ENCODE results near the gene SLC48A1.

SLC48A1 gene
- long read RNA-seq, transcript SLC48A1-208 (3 exons, 1,070 nt): minor isoform, 13 of 144 reads
- long read RNA-seq, transcript SLC48A1-201 (3 exons, 3,010 nt): major isoform, 121 of 144 reads
- long read RNA-seq, partial matches to known transcripts: 0 of 144 reads
- long read RNA-seq, other reads (novel, unspliced or antisense): 10 of 144 reads

- H3K27me3 ChIP-seq (ENCODE audit: insufficient read depth, poor library complexity, severe bottlenecking): no peaks in the 10 kb centered on the region
- no peak for TF ChIP-seq CTCF (IDR thresholded peaks at IDR 0.05; ENCODE audit: insufficient read depth, low read length)
- TF ChIP-seq, protein P1, sequence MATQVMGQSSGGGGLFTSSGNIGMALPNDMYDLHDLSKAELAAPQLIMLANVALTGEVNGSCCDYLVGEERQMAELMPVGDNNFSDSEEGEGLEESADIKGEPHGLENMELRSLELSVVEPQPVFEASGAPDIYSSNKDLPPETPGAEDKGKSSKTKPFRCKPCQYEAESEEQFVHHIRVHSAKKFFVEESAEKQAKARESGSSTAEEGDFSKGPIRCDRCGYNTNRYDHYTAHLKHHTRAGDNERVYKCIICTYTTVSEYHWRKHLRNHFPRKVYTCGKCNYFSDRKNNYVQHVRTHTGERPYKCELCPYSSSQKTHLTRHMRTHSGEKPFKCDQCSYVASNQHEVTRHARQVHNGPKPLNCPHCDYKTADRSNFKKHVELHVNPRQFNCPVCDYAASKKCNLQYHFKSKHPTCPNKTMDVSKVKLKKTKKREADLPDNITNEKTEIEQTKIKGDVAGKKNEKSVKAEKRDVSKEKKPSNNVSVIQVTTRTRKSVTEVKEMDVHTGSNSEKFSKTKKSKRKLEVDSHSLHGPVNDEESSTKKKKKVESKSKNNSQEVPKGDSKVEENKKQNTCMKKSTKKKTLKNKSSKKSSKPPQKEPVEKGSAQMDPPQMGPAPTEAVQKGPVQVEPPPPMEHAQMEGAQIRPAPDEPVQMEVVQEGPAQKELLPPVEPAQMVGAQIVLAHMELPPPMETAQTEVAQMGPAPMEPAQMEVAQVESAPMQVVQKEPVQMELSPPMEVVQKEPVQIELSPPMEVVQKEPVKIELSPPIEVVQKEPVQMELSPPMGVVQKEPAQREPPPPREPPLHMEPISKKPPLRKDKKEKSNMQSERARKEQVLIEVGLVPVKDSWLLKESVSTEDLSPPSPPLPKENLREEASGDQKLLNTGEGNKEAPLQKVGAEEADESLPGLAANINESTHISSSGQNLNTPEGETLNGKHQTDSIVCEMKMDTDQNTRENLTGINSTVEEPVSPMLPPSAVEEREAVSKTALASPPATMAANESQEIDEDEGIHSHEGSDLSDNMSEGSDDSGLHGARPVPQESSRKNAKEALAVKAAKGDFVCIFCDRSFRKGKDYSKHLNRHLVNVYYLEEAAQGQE (IDR thresholded peaks at IDR 0.05; ENCODE audit: insufficient replicate concordance, low read depth): no peak
- TF ChIP-seq POLR2AphosphoS5 (IDR thresholded peaks at IDR 0.05; ENCODE audit: low read depth): no peak
- TF ChIP-seq SPI1 (IDR thresholded peaks at IDR 0.05; ENCODE audit: borderline replicate concordance, low read depth): no peak
- TF ChIP-seq GABPA (IDR thresholded peaks at IDR 0.05; ENCODE audit: low read depth): no peak
- H3K27ac ChIP-seq (replicated peaks): peak within 1 kb of the TSS; percentile 47
- H3K4me3 ChIP-seq (replicated peaks; ENCODE audit: insufficient read depth, low read length): peak within 1 kb of the TSS; percentile 68
- DNase-seq (ENCODE audit: low read depth in 1 of 2, low spot score in 1 of 2): peak in 1 of 2 experiments; percentile 65
Observed at GRCh38 chr12:47773062-47773857, at the start of gene SLC48A1. Gene SLC48A1, plus strand, starts transcription at chr12:47773238. Its CDS starts 67 bp downstream, at chr12:47773305.

DNA sequence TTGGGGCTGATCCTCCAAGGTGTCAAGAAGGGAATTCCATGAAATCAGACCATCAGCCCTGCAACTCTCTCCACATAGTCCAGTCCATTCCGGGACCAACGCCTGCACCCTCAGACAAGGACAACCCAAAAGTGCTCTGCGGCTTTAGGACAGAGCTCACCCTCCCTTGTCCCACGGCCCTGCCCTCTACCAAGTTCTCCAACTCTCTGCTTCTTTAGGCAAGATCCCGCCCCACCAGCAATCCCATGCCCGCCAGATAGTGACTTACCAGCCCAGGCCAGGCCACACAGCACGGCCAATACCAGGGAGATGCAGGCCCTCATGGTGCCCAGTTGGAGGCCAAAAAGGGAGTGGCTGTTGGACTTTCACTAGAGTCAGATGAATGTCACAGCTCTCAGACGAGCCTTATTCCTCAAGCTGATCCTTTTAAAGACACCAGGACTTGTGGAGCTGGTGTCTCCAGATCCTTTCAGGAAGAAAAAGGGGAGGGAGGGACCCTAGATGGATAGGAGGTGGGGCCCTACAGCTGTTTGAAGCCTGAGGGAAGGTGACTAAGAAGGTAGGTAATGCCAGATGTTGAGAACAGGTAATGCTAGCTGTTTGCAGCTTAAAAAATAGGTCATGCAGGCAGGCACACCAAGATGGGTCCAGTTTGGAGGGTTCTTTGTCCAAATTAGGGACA lies 47.8 kb upstream of the SLC48A1 start, which contains the start of gene ENDOU:
Gene ENDOU (minus strand): TSS at position 400 of the 682 bp plus-strand sequence. CDS start 77 bp downstream, at position 323.
- TF ChIP-seq, protein P1 (IDR thresholded peaks at IDR 0.05; ENCODE audit: insufficient replicate concordance, low read depth): no peak
- no peak for TF ChIP-seq GABPA (IDR thresholded peaks at IDR 0.05; ENCODE audit: low read depth)
- H3K27ac ChIP-seq (replicated peaks): no peak within 1 kb of the TSS
- no peak for DNase-seq (ENCODE audit: low read depth in 1 of 2, low spot score in 1 of 2)
- H3K4me3 ChIP-seq (replicated peaks; ENCODE audit: insufficient read depth, low read length): no peak within 1 kb of the TSS
- no peaks in the 10 kb centered on the region for H3K27me3 ChIP-seq (ENCODE audit: insufficient read depth, poor library complexity, severe bottlenecking)

- no peak for DNase-seq (ENCODE audit: low read depth in 1 of 2, low spot score in 1 of 2)
- TF ChIP-seq, protein P1 (IDR thresholded peaks at IDR 0.05; ENCODE audit: insufficient replicate concordance, low read depth): no peak
- TF ChIP-seq CTCF (IDR thresholded peaks at IDR 0.05; ENCODE audit: insufficient read depth, low read length) (no peak), POLR2AphosphoS5 (IDR thresholded peaks at IDR 0.05; ENCODE audit: low read depth) (no peak), GABPA (IDR thresholded peaks at IDR 0.05; ENCODE audit: low read depth) (no peak), SPI1 (IDR thresholded peaks at IDR 0.05; ENCODE audit: borderline replicate concordance, low read depth) (no peak)
- Histone ChIP-seq H3K4me3 (replicated peaks; ENCODE audit: insufficient read depth, low read length) (no peak overlapping the region), H3K27me3 (ENCODE audit: insufficient read depth, poor library complexity, severe bottlenecking) (no peaks in the 10 kb centered on the region), H3K27ac (replicated peaks) (no peak overlapping the region)
Observed at GRCh38 chr12:47725893-47726292, 47.1 kb upstream of the SLC48A1 start.
